GM18861 (cell line): ENCODE data around the gene UBL4B.

Experiments
- ATAC-seq: cut with Tn5 transposase; IDR thresholded peaks from one replicate; pipeline ENCODE4 v1.9.1; 2021; ENCODE audit not compliant: unreplicated experiment

Gene UBL4B

GRCh38 chr1:110113551-110113950 lies 1.3 kb downstream of the UBL4B start:
- ATAC-seq, result no peak

GRCh38 chr1:110114173-110114572 lies 1.9 kb downstream of the UBL4B start:
- ATAC-seq, result no peak

- ATAC-seq, result no peak
Measured at GRCh38 chr1:110114784-110115183, 2.5 kb downstream of the UBL4B start.

GRCh38 chr1:110118636-110119396 lies 6.6 kb downstream of the UBL4B start:
- no peak for ATAC-seq

- no peak for ATAC-seq
Measured at GRCh38 chr1:110119843-110120242, 7.6 kb downstream of the UBL4B start.

GRCh38 chr1:110120960-110121561 lies 8.8 kb downstream of the UBL4B start:
- no peak for ATAC-seq

- no peak for ATAC-seq
Measured at GRCh38 chr1:110123224-110123623, 11.0 kb downstream of the UBL4B start.

- no peak for ATAC-seq
Measured at GRCh38 chr1:110125810-110126209, 13.6 kb downstream of the UBL4B start.

- ATAC-seq, result no peak
Measured at GRCh38 chr1:110130113-110130591, 17.9 kb downstream of the UBL4B start.

GRCh38 chr1:110130989-110131388 lies 18.7 kb downstream of the UBL4B start:
- no peak for ATAC-seq

- no peak for ATAC-seq
Measured at GRCh38 chr1:110132682-110133081, 20.4 kb downstream of the UBL4B start.

- no peak for ATAC-seq
Measured at GRCh38 chr1:110133436-110133835, 21.2 kb downstream of the UBL4B start.

GRCh38 chr1:110134050-110134595 lies 21.9 kb downstream of the UBL4B start:
- no peak for ATAC-seq

- ATAC-seq, result no peak
Measured at GRCh38 chr1:110135246-110135645, 23.0 kb downstream of the UBL4B start.

GRCh38 chr1:110135666-110136065 lies 23.4 kb downstream of the UBL4B start:
- no peak for ATAC-seq

- ATAC-seq, result no peak
Measured at GRCh38 chr1:110136911-110137310, 24.7 kb downstream of the UBL4B start.

- ATAC-seq, result no peak
Measured at GRCh38 chr1:110138956-110139355, 26.7 kb downstream of the UBL4B start.

- ATAC-seq, result no peak
Measured at GRCh38 chr1:110144366-110144765, 32.1 kb downstream of the UBL4B start.

- ATAC-seq, result no peak
Measured at GRCh38 chr1:110148961-110149360, 36.7 kb downstream of the UBL4B start.

GRCh38 chr1:110150330-110151174 lies 38.3 kb downstream of the UBL4B start, which contains the start of gene SLC6A17:
Gene SLC6A17, plus strand, starts transcription at chr1:110150494. Its CDS starts 16,436 bp downstream, at chr1:110166930.
- ATAC-seq, result no peak

- no peak for ATAC-seq
Measured at GRCh38 chr1:110151175-110151669, 39.0 kb downstream of the UBL4B start.
